OCI-LY1 (cell line): ENCODE data around the gene SP2.

Experiments
- H2AFZ ChIP-seq: fragments of 200-600 bp; sonication (generic), shearing (Covaris generic); 2 replicates; pipeline ENCODE4 v1.6.0; 2014; ENCODE audit warnings: antibody characterized with exemption, mild to moderate bottlenecking, low read length
- H3F3A ChIP-seq: fragments of 200-600 bp; sonication (generic), shearing (Covaris generic); 2 replicates; pipeline ENCODE4 v1.6.0; 2014; ENCODE audit warnings: mild to moderate bottlenecking, antibody characterized with exemption, low read length, moderate library complexity; ENCODE audit not compliant: insufficient read depth
- H3K27ac ChIP-seq: fragments of 200-600 bp; sonication (generic); 2 replicates; pipeline ENCODE4 v1.5.1; 2014; ENCODE audit warnings: low read length, mixed run types, mild to moderate bottlenecking, low read depth; ENCODE audit not compliant: poor library complexity, severe bottlenecking
- H3K27me3 ChIP-seq: fragments of 200-600 bp; sonication (generic); 2 replicates; pipeline ENCODE4 v1.6.0; 2014; ENCODE audit warnings: antibody characterized with exemption, mild to moderate bottlenecking, low read length, moderate library complexity; ENCODE audit not compliant: insufficient read depth
- H3K36me3 ChIP-seq: fragments of 200-600 bp; sonication (generic); 2 replicates; pipeline ENCODE4 v1.6.1; 2014; ENCODE audit warnings: mild to moderate bottlenecking, antibody characterized with exemption, low read length, moderate library complexity, mixed read lengths; ENCODE audit not compliant: insufficient read depth
- H3K4me1 ChIP-seq: fragments of 200-600 bp; sonication (generic); 2 replicates; pipeline ENCODE4 v1.5.1; 2014; ENCODE audit warnings: mild to moderate bottlenecking, low read length, moderate library complexity; ENCODE audit not compliant: insufficient read depth, severe bottlenecking
- H3K4me2 ChIP-seq: fragments of 200-600 bp; sonication (generic), shearing (Covaris generic); 2 replicates; pipeline ENCODE4 v1.6.1; 2014; ENCODE audit warnings: low read length
- H3K4me3 ChIP-seq: fragments of 200-600 bp; sonication (generic); 2 replicates; pipeline ENCODE4 v1.5.1; 2014; ENCODE audit warnings: low read length, low read depth, mild to moderate bottlenecking, mixed read lengths; ENCODE audit not compliant: poor library complexity, severe bottlenecking
- H3K79me2 ChIP-seq: fragments of 200-600 bp; shearing (Covaris generic); 2 replicates; pipeline ENCODE4 v1.6.1; 2016; ENCODE audit warnings: mixed run types, low read length, mixed read lengths; ENCODE audit not compliant: insufficient read depth
- H3K9ac ChIP-seq: fragments of 200-600 bp; sonication (generic), shearing (Covaris generic); 2 replicates; pipeline ENCODE4 v1.6.1; 2014; ENCODE audit warnings: mild to moderate bottlenecking, low read length, mixed read lengths
- H3K9me2 ChIP-seq: fragments of 200-600 bp; sonication (generic), shearing (Covaris generic); 2 replicates; pipeline ENCODE4 v1.6.1; 2014; ENCODE audit warnings: low read depth, mild to moderate bottlenecking, low read length, mixed read lengths
- H3K9me3 ChIP-seq: fragments of 200-600 bp; shearing (Covaris generic); 2 replicates; pipeline ENCODE4 v1.6.1; 2014; ENCODE audit warnings: low read length, mixed read lengths
- H4K20me1 ChIP-seq: fragments of 200-600 bp; sonication (generic), shearing (Covaris generic); 2 replicates; pipeline ENCODE4 v1.6.0; 2016; ENCODE audit warnings: mild to moderate bottlenecking, low read length; ENCODE audit not compliant: insufficient read depth
- CTCF ChIP-seq: fragments of 200-600 bp; sonication (generic), shearing (Covaris generic); IDR thresholded peaks from 2 replicates; pipeline ENCODE4 v1.5.1; 2017; ENCODE audit warnings: mild to moderate bottlenecking, antibody characterized with exemption, low read length, moderate library complexity, mixed read lengths
- EZH2 ChIP-seq: fragments of 200-600 bp; sonication (generic), shearing (Covaris generic); IDR thresholded peaks from 2 replicates; pipeline ENCODE4 v1.8.0; 2017; ENCODE audit warnings: borderline replicate concordance, mixed run types, mild to moderate bottlenecking, antibody characterized with exemption, low read length, moderate library complexity, mixed read lengths

The SP2 gene

GRCh38 chr17:47901423-47901822, 5.4 kb downstream of the SP2 start:
- Histone ChIP-seq H3K36me3 (no peaks in the 10 kb centered on the region), H3K4me1 (peaks cover 11% of the 10 kb centered on the region), H3K9me2 (no peaks in the 10 kb centered on the region), H4K20me1 (no peaks in the 10 kb centered on the region), H3K27me3 (no peaks in the 10 kb centered on the region), H3K27ac (no peak overlapping the region), H3F3A (no peaks in the 10 kb centered on the region), H3K9ac (no peak overlapping the region), H3K79me2 (no peaks in the 10 kb centered on the region), H3K9me3 (no peaks in the 10 kb centered on the region), H2AFZ (no peak overlapping the region), H3K4me2 (no peak overlapping the region), H3K4me3 (no peak overlapping the region)
- TF ChIP-seq CTCF, result no peak
- no peak for TF ChIP-seq EZH2

DNA sequence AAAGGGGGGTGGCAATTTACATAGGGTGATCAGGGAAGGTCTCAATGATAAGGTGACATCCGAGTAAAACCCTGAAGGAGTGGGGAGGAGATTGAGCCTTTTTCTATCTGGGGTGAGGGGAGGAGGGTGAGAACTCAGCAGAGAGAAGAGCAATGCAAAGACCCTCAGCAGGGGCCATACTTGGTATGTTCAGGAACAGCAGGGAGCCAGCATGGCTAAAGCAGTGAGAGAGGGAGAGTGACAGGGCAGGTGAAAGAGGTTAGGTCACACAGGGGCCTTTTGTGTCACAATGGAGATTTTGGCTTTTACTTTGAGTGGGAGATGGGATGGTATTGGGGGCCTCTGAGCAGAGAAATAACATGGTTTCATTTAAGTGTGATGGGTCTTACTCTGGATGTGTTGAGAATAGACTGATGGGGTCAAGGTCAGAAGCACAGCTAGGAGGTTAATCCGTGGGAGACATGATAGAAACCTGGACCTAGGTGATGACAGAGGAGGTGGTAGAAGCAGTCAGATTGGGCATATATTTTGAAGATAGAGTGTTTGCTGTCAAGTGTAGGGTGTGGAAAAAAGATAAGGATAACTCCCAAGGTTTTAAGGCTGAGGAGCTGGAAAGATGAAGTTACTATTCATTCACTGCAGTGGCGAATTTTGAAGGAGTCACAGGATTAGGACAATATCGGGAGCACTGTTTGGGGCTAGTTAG, 6.2 kb downstream of the SP2 start:
- Histone ChIP-seq H3F3A (no peaks in the 10 kb centered on the region), H3K79me2 (no peaks in the 10 kb centered on the region), H3K36me3 (no peaks in the 10 kb centered on the region), H3K9me3 (no peaks in the 10 kb centered on the region), H3K4me1 (peaks cover 7% of the 10 kb centered on the region), H3K27ac (no peak overlapping the region), H4K20me1 (no peaks in the 10 kb centered on the region), H3K9me2 (no peaks in the 10 kb centered on the region), H3K9ac (no peak overlapping the region), H3K4me3 (no peak overlapping the region), H3K27me3 (no peaks in the 10 kb centered on the region), H2AFZ (no peak overlapping the region), H3K4me2 (no peak overlapping the region)
- TF ChIP-seq CTCF (no peak), EZH2 (no peak)

DNA sequence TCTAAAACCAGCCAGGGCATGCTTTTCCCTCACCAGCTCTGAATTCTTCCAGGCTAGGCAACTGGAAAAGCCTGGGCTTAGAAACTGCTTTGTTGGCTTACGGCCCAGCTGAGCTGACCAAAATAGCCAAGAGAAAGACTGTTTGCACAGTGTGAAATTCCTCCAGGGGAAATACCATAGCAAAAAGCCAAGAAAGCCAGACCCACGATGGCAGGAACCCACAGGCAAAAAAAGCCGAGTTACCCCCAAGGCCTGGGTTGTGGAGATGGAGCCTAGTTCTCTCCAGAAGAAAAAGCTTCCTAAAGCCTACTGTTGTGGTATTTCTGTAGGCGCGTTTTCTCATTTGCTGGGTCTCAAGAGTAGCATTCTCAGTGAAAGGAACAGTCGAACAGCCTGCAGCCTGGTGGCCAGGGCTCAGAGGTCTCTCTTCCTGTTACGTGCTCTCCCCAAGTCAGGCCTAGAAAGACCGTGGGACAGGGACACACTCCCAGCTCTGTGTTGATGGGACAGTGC, 9.2 kb downstream of the SP2 start:
- no peak for TF ChIP-seq EZH2
- no peak for TF ChIP-seq CTCF
- Histone ChIP-seq H3K9me3 (no peaks in the 10 kb centered on the region), H2AFZ (no peak overlapping the region), H3K79me2 (no peaks in the 10 kb centered on the region), H3K4me2 (no peak overlapping the region), H3K27me3 (no peaks in the 10 kb centered on the region), H3K9me2 (no peaks in the 10 kb centered on the region), H4K20me1 (no peaks in the 10 kb centered on the region), H3K36me3 (0 out of 2 replicates have a peak, but pooled peaks cover 4% of the 10 kb centered on the region), H3K4me3 (no peak overlapping the region), H3K4me1 (no peaks in the 10 kb centered on the region), H3K27ac (no peak overlapping the region), H3F3A (no peaks in the 10 kb centered on the region), H3K9ac (no peak overlapping the region)
